ENCODE data around the gene SLIT3.

Gene SLIT3

GRCh38 chr5:168890816-168891812, 409.8 kb downstream of the SLIT3 start:
- Histone ChIP-seq H3K36me3 (ENCODE audit: control insufficient read depth in 1 of 2, insufficient read depth in 2 of 2, low read length in 2 of 2) (no peaks in the 10 kb centered on the region), H3K4me3 (ENCODE audit: low read depth in 1 of 2, low read length in 2 of 2) (no peak overlapping the region), H3K9me3 (ENCODE audit: control insufficient read depth in 1 of 2, low read length in 2 of 2) (no peaks in the 10 kb centered on the region), H3K27ac (ENCODE audit: low read length) (no peak overlapping the region), H3K27me3 (ENCODE audit: low read depth, low read length) (no peaks in the 10 kb centered on the region), H3K4me1 (ENCODE audit: control insufficient read depth in 1 of 2, insufficient read depth in 2 of 2, low read length in 2 of 2) (no peaks in the 10 kb centered on the region)

DNA sequence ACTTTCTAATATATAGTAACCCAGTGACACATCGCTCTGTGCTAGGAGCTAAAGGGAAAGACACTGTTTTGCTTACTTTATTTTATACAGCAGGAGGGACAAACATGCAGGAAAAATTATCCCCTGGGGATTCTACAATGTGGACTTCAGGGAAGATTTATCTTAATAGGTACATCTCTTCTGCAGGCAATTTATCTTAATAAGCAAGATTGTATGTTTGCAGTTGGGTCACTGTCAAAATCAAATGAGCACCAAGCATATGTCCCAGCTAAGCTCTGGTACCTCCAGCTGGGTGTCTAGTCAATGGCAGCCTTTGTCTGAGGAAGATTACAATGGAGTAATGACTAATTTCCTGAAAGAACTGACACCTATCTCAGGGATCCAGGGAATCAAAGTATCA, 411.9 kb downstream of the SLIT3 start:
- Histone ChIP-seq H3K27me3 (ENCODE audit: low read depth, low read length) (no peaks in the 10 kb centered on the region), H3K4me3 (ENCODE audit: low read depth in 1 of 2, low read length in 2 of 2) (no peak overlapping the region), H3K36me3 (ENCODE audit: control insufficient read depth in 1 of 2, insufficient read depth in 2 of 2, low read length in 2 of 2) (no peaks in the 10 kb centered on the region), H3K9me3 (ENCODE audit: control insufficient read depth in 1 of 2, low read length in 2 of 2) (no peaks in the 10 kb centered on the region), H3K4me1 (ENCODE audit: control insufficient read depth in 1 of 2, insufficient read depth in 2 of 2, low read length in 2 of 2) (peaks cover 0 to 4% of the 10 kb centered on the region in 2 donors), H3K27ac (ENCODE audit: low read length) (no peak overlapping the region)

GRCh38 chr5:168887931-168888330, 413.0 kb downstream of the SLIT3 start:
- Histone ChIP-seq H3K36me3 (ENCODE audit: control insufficient read depth in 1 of 2, insufficient read depth in 2 of 2, low read length in 2 of 2) (no peaks in the 10 kb centered on the region), H3K9me3 (ENCODE audit: control insufficient read depth in 1 of 2, low read length in 2 of 2) (no peaks in the 10 kb centered on the region), H3K27ac (ENCODE audit: low read length) (no peak overlapping the region), H3K4me1 (ENCODE audit: control insufficient read depth in 1 of 2, insufficient read depth in 2 of 2, low read length in 2 of 2) (peaks cover 0 to 4% of the 10 kb centered on the region in 2 donors), H3K27me3 (ENCODE audit: low read depth, low read length) (no peaks in the 10 kb centered on the region), H3K4me3 (ENCODE audit: low read depth in 1 of 2, low read length in 2 of 2) (no peak overlapping the region)

- Histone ChIP-seq H3K4me3 (ENCODE audit: low read depth in 1 of 2, low read length in 2 of 2) (no peak overlapping the region), H3K27ac (ENCODE audit: low read length) (no peak overlapping the region)
Observed at GRCh38 chr5:168886157-168886556, 414.8 kb downstream of the SLIT3 start.

GRCh38 chr5:168885324-168886120, 415.4 kb downstream of the SLIT3 start:
- peaks cover 0 to 4% of the 10 kb centered on the region in 2 donors for H3K4me1 ChIP-seq (ENCODE audit: control insufficient read depth in 1 of 2, insufficient read depth in 2 of 2, low read length in 2 of 2)
- H3K27me3 ChIP-seq (ENCODE audit: low read depth, low read length): no peaks in the 10 kb centered on the region
- H3K36me3 ChIP-seq (ENCODE audit: control insufficient read depth in 1 of 2, insufficient read depth in 2 of 2, low read length in 2 of 2): no peaks in the 10 kb centered on the region
- H3K4me3 ChIP-seq (ENCODE audit: low read depth in 1 of 2, low read length in 2 of 2): no peak overlapping the region
- H3K9me3 ChIP-seq (ENCODE audit: control insufficient read depth in 1 of 2, low read length in 2 of 2): no peaks in the 10 kb centered on the region
- H3K27ac ChIP-seq (ENCODE audit: low read length): no peak overlapping the region

More at GRCh38 chr5:168886157-168886556, 414.8 kb downstream of the SLIT3 start:
- no peaks in the 10 kb centered on the region for H3K9me3 ChIP-seq (ENCODE audit: control insufficient read depth in 1 of 2, low read length in 2 of 2)
- H3K27me3 ChIP-seq (ENCODE audit: low read depth, low read length): no peaks in the 10 kb centered on the region
- peaks cover 0 to 4% of the 10 kb centered on the region in 2 donors for H3K4me1 ChIP-seq (ENCODE audit: control insufficient read depth in 1 of 2, insufficient read depth in 2 of 2, low read length in 2 of 2)
- H3K36me3 ChIP-seq (ENCODE audit: control insufficient read depth in 1 of 2, insufficient read depth in 2 of 2, low read length in 2 of 2): no peaks in the 10 kb centered on the region

DNA sequence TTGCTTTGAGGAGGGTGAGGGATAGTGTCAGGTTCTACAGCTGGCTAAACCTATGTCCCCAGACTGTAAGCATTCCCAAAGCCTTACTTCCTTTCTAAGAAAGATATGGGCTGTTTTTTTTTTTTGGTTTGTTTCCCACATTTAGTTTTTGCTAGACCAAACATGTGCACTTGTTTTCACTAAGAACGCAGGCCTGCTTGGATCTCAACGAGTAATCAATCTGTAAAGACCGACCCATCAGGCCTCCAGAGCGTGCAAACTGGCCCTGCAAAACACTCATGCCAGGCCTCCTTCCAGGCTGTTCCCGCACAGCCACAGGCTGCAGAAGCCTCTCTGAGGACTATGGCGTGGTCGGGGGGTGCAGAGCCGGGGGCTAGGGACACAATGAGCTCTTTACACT, 416.9 kb downstream of the SLIT3 start:
- H3K9me3 ChIP-seq (ENCODE audit: control insufficient read depth in 1 of 2, low read length in 2 of 2): no peaks in the 10 kb centered on the region
- H3K4me1 ChIP-seq (ENCODE audit: control insufficient read depth in 1 of 2, insufficient read depth in 2 of 2, low read length in 2 of 2): peaks cover 0 to 4% of the 10 kb centered on the region in 2 donors
- no peak overlapping the region for H3K4me3 ChIP-seq (ENCODE audit: low read depth in 1 of 2, low read length in 2 of 2)
- H3K36me3 ChIP-seq (ENCODE audit: control insufficient read depth in 1 of 2, insufficient read depth in 2 of 2, low read length in 2 of 2): no peaks in the 10 kb centered on the region
- H3K27ac ChIP-seq (ENCODE audit: low read length): no peak overlapping the region
- H3K27me3 ChIP-seq (ENCODE audit: low read depth, low read length): no peaks in the 10 kb centered on the region

- Histone ChIP-seq H3K4me3 (ENCODE audit: low read depth in 1 of 2, low read length in 2 of 2) (no peak overlapping the region), H3K27me3 (ENCODE audit: low read depth, low read length) (no peaks in the 10 kb centered on the region), H3K9me3 (ENCODE audit: control insufficient read depth in 1 of 2, low read length in 2 of 2) (no peaks in the 10 kb centered on the region), H3K4me1 (ENCODE audit: control insufficient read depth in 1 of 2, insufficient read depth in 2 of 2, low read length in 2 of 2) (peaks cover 0 to 4% of the 10 kb centered on the region in 2 donors), H3K36me3 (ENCODE audit: control insufficient read depth in 1 of 2, insufficient read depth in 2 of 2, low read length in 2 of 2) (no peaks in the 10 kb centered on the region), H3K27ac (ENCODE audit: low read length) (no peak overlapping the region)
Observed at GRCh38 chr5:168883281-168883741, 417.6 kb downstream of the SLIT3 start.

DNA sequence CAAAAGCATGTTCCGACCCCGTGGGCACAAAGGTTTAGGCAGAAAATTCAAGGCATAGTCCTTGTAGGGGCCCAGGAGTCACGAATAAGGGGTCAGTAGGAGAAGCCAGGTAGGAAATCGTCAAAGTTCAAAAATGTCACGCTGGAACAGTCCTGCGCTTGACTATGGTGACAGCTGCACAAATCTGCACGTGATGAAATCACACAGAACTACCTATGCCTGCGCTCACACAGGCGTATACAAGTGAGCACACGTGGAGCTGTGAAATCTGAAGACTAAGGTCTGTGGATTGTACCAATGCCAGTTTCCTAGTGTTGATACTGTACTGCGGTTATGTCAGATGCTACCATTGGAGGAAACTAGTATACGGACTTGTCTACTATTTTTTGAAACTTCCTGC, 418.7 kb downstream of the SLIT3 start:
- Histone ChIP-seq H3K27ac (ENCODE audit: low read length) (no peak overlapping the region), H3K4me3 (ENCODE audit: low read depth in 1 of 2, low read length in 2 of 2) (no peak overlapping the region), H3K36me3 (ENCODE audit: control insufficient read depth in 1 of 2, insufficient read depth in 2 of 2, low read length in 2 of 2) (no peaks in the 10 kb centered on the region), H3K27me3 (ENCODE audit: low read depth, low read length) (no peaks in the 10 kb centered on the region), H3K4me1 (ENCODE audit: control insufficient read depth in 1 of 2, insufficient read depth in 2 of 2, low read length in 2 of 2) (peaks cover 0 to 4% of the 10 kb centered on the region in 2 donors), H3K9me3 (ENCODE audit: control insufficient read depth in 1 of 2, low read length in 2 of 2) (no peaks in the 10 kb centered on the region)

GRCh38 chr5:168881427-168882149, 419.4 kb downstream of the SLIT3 start:
- H3K27ac ChIP-seq (ENCODE audit: low read length): no peak overlapping the region
- no peaks in the 10 kb centered on the region for H3K9me3 ChIP-seq (ENCODE audit: control insufficient read depth in 1 of 2, low read length in 2 of 2)
- peaks cover 0 to 4% of the 10 kb centered on the region in 2 donors for H3K4me1 ChIP-seq (ENCODE audit: control insufficient read depth in 1 of 2, insufficient read depth in 2 of 2, low read length in 2 of 2)
- H3K27me3 ChIP-seq (ENCODE audit: low read depth, low read length): no peaks in the 10 kb centered on the region
- no peak overlapping the region for H3K4me3 ChIP-seq (ENCODE audit: low read depth in 1 of 2, low read length in 2 of 2)
- H3K36me3 ChIP-seq (ENCODE audit: control insufficient read depth in 1 of 2, insufficient read depth in 2 of 2, low read length in 2 of 2): no peaks in the 10 kb centered on the region

DNA sequence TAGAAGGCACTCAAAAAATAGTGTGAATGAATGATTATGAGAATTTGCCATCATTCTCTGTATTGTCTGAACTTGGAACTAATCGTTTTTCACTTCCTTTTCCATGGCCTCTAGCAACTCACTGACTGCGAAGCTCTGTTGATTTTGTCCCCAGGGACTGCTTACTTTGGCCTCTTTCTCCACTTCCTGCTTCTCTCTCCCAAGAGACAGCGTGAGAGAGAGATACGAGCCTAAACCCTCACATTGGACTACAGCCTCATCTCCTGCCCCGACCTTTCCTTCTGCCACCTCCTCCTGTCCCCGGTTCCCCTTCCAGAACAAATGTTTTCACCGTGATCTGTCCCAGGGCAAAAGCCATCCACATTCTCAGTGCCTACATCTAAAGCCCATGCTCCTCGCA, 421.0 kb downstream of the SLIT3 start:
- H3K27me3 ChIP-seq (ENCODE audit: low read depth, low read length): no peaks in the 10 kb centered on the region
- H3K36me3 ChIP-seq (ENCODE audit: control insufficient read depth in 1 of 2, insufficient read depth in 2 of 2, low read length in 2 of 2): no peaks in the 10 kb centered on the region
- no peak overlapping the region for H3K27ac ChIP-seq (ENCODE audit: low read length)

DNA sequence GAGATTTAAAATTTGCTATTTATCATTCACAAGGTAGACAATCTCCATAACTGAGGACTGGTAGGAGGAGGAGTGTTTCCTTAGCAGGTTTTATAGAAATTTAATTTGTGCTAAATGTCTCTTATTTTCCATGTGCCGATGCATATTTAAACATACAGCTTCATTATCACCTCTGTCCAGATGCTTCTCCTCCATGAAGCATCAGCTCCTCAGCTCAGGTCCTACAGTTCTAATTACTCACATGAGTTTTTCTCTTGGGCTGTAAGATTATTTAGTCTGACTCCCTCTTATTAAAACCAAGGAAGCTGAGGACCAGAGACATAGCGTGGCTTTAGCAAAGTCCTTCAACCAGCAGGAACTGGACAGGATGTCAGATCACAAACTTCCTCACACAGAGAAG, 421.6 kb downstream of the SLIT3 start:
- Histone ChIP-seq H3K4me1 (ENCODE audit: control insufficient read depth in 1 of 2, insufficient read depth in 2 of 2, low read length in 2 of 2) (no peaks in the 10 kb centered on the region), H3K27ac (ENCODE audit: low read length) (no peak overlapping the region), H3K4me3 (ENCODE audit: low read depth in 1 of 2, low read length in 2 of 2) (no peak overlapping the region), H3K27me3 (ENCODE audit: low read depth, low read length) (no peaks in the 10 kb centered on the region), H3K9me3 (ENCODE audit: control insufficient read depth in 1 of 2, low read length in 2 of 2) (no peaks in the 10 kb centered on the region), H3K36me3 (ENCODE audit: control insufficient read depth in 1 of 2, insufficient read depth in 2 of 2, low read length in 2 of 2) (no peaks in the 10 kb centered on the region)

More for the DNA sequence above, 421.0 kb downstream of the SLIT3 start:
- Histone ChIP-seq H3K9me3 (ENCODE audit: control insufficient read depth in 1 of 2, low read length in 2 of 2) (no peaks in the 10 kb centered on the region), H3K4me3 (ENCODE audit: low read depth in 1 of 2, low read length in 2 of 2) (no peak overlapping the region), H3K4me1 (ENCODE audit: control insufficient read depth in 1 of 2, insufficient read depth in 2 of 2, low read length in 2 of 2) (no peaks in the 10 kb centered on the region)
